ENCODE data around the gene ASB18.

DNA sequence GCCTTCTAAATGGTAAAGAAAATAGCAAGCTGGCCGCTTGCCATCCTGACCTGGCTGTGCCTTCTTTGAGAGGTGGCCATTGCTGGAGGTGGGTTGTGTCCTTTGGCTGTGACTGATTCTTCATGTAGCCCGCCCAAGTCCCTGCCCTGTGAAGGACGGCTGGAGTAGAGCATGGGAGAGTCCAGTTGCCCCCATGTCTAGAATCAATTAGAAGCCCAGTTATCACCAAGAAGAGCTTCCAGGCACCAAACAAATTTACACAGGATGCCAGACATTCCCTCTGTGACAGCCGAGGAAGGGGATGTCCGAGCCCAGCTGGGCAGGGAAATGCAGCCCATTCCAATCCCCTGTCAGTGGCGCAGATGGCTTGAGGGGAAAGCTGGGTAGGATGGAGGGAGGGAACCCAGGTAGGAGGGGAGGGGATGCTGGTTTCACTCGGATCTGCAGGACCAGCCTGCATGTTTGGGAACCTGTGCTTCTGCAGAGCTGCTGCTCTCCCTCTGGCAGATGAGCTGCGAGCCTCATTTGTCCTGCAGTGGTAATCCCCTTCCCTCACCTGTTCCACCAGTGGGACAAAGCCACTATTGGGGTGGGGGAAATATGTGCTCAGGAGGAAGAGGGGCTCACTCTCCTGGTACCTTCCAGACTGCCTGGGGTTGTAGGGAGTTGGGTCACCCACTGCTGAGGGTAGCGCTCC lies 25.7 kb upstream of the ASB18 start:
- TF ChIP-seq, protein P1, sequence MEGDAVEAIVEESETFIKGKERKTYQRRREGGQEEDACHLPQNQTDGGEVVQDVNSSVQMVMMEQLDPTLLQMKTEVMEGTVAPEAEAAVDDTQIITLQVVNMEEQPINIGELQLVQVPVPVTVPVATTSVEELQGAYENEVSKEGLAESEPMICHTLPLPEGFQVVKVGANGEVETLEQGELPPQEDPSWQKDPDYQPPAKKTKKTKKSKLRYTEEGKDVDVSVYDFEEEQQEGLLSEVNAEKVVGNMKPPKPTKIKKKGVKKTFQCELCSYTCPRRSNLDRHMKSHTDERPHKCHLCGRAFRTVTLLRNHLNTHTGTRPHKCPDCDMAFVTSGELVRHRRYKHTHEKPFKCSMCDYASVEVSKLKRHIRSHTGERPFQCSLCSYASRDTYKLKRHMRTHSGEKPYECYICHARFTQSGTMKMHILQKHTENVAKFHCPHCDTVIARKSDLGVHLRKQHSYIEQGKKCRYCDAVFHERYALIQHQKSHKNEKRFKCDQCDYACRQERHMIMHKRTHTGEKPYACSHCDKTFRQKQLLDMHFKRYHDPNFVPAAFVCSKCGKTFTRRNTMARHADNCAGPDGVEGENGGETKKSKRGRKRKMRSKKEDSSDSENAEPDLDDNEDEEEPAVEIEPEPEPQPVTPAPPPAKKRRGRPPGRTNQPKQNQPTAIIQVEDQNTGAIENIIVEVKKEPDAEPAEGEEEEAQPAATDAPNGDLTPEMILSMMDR (tag by site-specific recombination; IDR thresholded peaks at IDR 0.05), result no peak
- TF ChIP-seq SETDB1 (IDR thresholded peaks at IDR 0.05; ENCODE audit: insufficient read length, low read length) (no peak), TCF7L2 (IDR thresholded peaks at IDR 0.05; ENCODE audit: borderline replicate concordance, low read depth, low read length) (no peak), ZNF791 (tag by site-specific recombination; IDR thresholded peaks at IDR 0.05) (no peak), ZEB2 (tag by site-specific recombination; IDR thresholded peaks at IDR 0.05) (no peak), SP3 (tag by site-specific recombination; IDR thresholded peaks at IDR 0.05) (no peak), MYNN (tag by site-specific recombination; IDR thresholded peaks at IDR 0.05; ENCODE audit: borderline replicate concordance) (no peak), ZNF792 (tag by site-specific recombination; IDR thresholded peaks at IDR 0.05) (no peak), ZNF24 (tag by site-specific recombination; IDR thresholded peaks at IDR 0.05) (no peak), ZNF292 (tag by site-specific recombination; IDR thresholded peaks at IDR 0.05; ENCODE audit: borderline replicate concordance, low read depth) (no peak), GFI1B (tag by site-specific recombination; IDR thresholded peaks at IDR 0.05) (no peak)
- TF ChIP-seq, protein P2, sequence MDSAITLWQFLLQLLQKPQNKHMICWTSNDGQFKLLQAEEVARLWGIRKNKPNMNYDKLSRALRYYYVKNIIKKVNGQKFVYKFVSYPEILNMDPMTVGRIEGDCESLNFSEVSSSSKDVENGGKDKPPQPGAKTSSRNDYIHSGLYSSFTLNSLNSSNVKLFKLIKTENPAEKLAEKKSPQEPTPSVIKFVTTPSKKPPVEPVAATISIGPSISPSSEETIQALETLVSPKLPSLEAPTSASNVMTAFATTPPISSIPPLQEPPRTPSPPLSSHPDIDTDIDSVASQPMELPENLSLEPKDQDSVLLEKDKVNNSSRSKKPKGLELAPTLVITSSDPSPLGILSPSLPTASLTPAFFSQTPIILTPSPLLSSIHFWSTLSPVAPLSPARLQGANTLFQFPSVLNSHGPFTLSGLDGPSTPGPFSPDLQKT (IDR thresholded peaks at IDR 0.05; ENCODE audit: borderline replicate concordance, low read depth, low read length), result no peak
- TF ChIP-seq, protein P3, sequence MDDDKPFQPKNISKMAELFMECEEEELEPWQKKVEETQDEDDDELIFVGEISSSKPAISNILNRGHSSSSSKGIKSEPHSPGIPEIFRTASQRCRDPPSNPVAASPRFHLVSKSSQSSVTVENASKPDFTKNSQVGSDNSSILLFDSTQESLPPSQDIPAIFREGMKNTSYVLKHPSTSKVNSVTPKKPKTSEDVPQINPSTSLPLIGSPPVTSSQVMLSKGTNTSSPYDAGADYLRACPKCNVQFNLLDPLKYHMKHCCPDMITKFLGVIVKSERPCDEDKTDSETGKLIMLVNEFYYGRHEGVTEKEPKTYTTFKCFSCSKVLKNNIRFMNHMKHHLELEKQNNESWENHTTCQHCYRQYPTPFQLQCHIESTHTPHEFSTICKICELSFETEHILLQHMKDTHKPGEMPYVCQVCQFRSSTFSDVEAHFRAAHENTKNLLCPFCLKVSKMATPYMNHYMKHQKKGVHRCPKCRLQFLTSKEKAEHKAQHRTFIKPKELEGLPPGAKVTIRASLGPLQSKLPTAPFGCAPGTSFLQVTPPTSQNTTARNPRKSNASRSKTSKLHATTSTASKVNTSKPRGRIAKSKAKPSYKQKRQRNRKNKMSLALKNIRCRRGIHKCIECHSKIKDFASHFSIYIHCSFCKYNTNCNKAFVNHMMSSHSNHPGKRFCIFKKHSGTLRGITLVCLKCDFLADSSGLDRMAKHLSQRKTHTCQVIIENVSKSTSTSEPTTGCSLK (tag by site-specific recombination; IDR thresholded peaks at IDR 0.05), result no peak
- TF ChIP-seq, protein P4, sequence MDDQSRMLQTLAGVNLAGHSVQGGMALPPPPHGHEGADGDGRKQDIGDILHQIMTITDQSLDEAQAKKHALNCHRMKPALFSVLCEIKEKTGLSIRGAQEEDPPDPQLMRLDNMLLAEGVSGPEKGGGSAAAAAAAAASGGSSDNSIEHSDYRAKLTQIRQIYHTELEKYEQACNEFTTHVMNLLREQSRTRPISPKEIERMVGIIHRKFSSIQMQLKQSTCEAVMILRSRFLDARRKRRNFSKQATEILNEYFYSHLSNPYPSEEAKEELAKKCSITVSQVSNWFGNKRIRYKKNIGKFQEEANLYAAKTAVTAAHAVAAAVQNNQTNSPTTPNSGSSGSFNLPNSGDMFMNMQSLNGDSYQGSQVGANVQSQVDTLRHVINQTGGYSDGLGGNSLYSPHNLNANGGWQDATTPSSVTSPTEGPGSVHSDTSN (CRISPR knock-in tag; IDR thresholded peaks at IDR 0.05), result no peak
